Stomach (tissue), 9 donors: Measurements from ENCODE around the gene MRPL49. TPM values are rescaled to one million over a fixed set of nuclear protein-coding genes. Genes with fewer than 3 reads are reported as not detected.

ENCODE experiments used
- DNase-seq, 2 donors: peaks; one replicate each; pipeline versions ENCODE4 v3.0.0 to v3.0.0-alpha.2; 2013 to 2019
- H3K27ac ChIP-seq, 5 donors: fragments of 200-600 bp in 4 of 5; sonication (generic) in 4 of 5; one replicate each; pipeline ENCODE4 v1.5.1; 2013 to 2019; ENCODE audit warnings: mild to moderate bottlenecking in 1 of 5, moderate library complexity in 1 of 5
- H3K27me3 ChIP-seq, 3 donors: fragments of 200-600 bp; sonication (generic); one replicate each; pipeline ENCODE4 v1.5.1; 2017 to 2019; ENCODE audit warnings: mixed run types in 1 of 3
- H3K36me3 ChIP-seq, 4 donors: fragments of 200-600 bp; sonication (generic); 1 replicate in 3 of 4; 2 replicates in 1 of 4; pipeline ENCODE4 v1.5.1; 2016 to 2019
- H3K4me1 ChIP-seq, 4 donors: fragments of 200-600 bp; sonication (generic); one replicate each; pipeline ENCODE4 v1.5.1; 2016 to 2019
- H3K4me3 ChIP-seq, 4 donors: fragments of 200-600 bp; sonication (generic) in 3 of 4; one replicate each; pipeline ENCODE4 v1.5.1; 2016 to 2019; ENCODE audit warnings: mild to moderate bottlenecking in 1 of 4
- H3K9me3 ChIP-seq, 4 donors: fragments of 200-600 bp; sonication (generic); one replicate each; pipeline ENCODE4 v1.5.1; 2016 to 2019
- CTCF ChIP-seq, 7 experiments: fragments of 450-650 bp in 4 of 7; fragments of 200-600 bp in 3 of 7; sonication (generic) in 3 of 7; IDR thresholded peaks; one replicate each; pipeline ENCODE4 v1.5.1; 2016 to 2019; ENCODE audit warnings: antibody characterized with exemption in 7 of 7, control low read depth in 2 of 7, mild to moderate bottlenecking in 1 of 7
- EP300 ChIP-seq: sonication (generic); formaldehyde crosslinking; IDR thresholded peaks from one replicate; pipeline ENCODE4 v1.6.1; 2017; ENCODE audit warnings: antibody characterized with exemption
- POLR2A ChIP-seq, 4 donors: fragments of 450-650 bp; IDR thresholded peaks; one replicate each; pipeline ENCODE4 v1.6.1; 2016; ENCODE audit warnings: antibody characterized with exemption in 4 of 4, control low read depth in 2 of 4, mild to moderate bottlenecking in 1 of 4, moderate library complexity in 1 of 4
- POLR2AphosphoS5 ChIP-seq, 3 donors: sonication (generic); formaldehyde crosslinking; IDR thresholded peaks; one replicate each; pipeline ENCODE4 v1.6.1; 2016; ENCODE audit warnings: antibody characterized with exemption in 3 of 3
- WGBS, 5 donors: extraction: QIAGEN DNeasy Blood & Tissue Kit in 3 of 5; methylation state at CpG; one replicate each; pipeline versions ENCODE4 v1.1.5 to v1.1.7; 2013 to 2018; 5-methylcytosine and 5-hydroxymethylcytosine counted together
- intact Hi-C: fragments of 100-400 bp; cut with DNase I; formaldehyde crosslinking; loops from one replicate; pipeline ENCODE4 v1.15.1; 2023; ENCODE audit warnings: low total_unique reads
- polyA plus RNA-seq, 3 donors: library from polyadenylated mRNA; stranded (reverse); fragments of 200-250 nt; gene quantifications; one replicate each; pipeline ENCODE4 v1.2.3, GENCODE V29; 2013
- total RNA-seq, 5 donors: library from RNA; depleted of rRNA; stranded (reverse); fragments of >200 nt; gene quantifications; one replicate each; pipeline versions ENCODE4 v1.1.0 to v1.2.3, GENCODE V29; 2014 to 2016
- donor health status: healthy with polysubstance abuse.
- donor health status: Bipolar disorder and iron deficiency.
- donor health status: healthy.

The MRPL49 gene
- total and polyA plus RNA-seq, 8 donors, result 22.8 to 75.9 (median 37.8) TPM

- intact Hi-C loops, result loop anchor here (10.0 kb wide), 1 partner anchor 47 kb away; the partner anchor contains the start of gene SPDYC
These were observed 5.5 kb downstream of the MRPL49 start for GRCh38 chr11:65127473-65128181.

GRCh38 chr11:65128182-65129145 lies 6.3 kb downstream of the MRPL49 start:
- no peaks in the 10 kb centered on the region for H3K27me3 ChIP-seq
- peaks cover 82 to 92% (median 89%) of the 10 kb centered on the region in 4 donors for H3K36me3 ChIP-seq
- DNase-seq, result no peak
- 78 to 87% (median 83%) methylated on average over 9 to 15 of the region's 15 CpGs for WGBS, 5 donors
- H3K4me3 ChIP-seq, result no peak overlapping the region
- no peak overlapping the region for H3K27ac ChIP-seq
- peaks cover 12 to 44% (median 38%) of the 10 kb centered on the region in 4 donors for H3K4me1 ChIP-seq
- TF ChIP-seq POLR2AphosphoS5 (IDR thresholded peaks at IDR 0.05) (no peak), EP300 (no peak)
- no peaks in the 10 kb centered on the region for H3K9me3 ChIP-seq
- intact Hi-C loops, result loop anchor here (10.0 kb wide), 1 partner anchor 46 kb away; the partner anchor contains the start of gene SPDYC

More at GRCh38 chr11:65127473-65128181, 5.5 kb downstream of the MRPL49 start:
- 70 to 78% (median 72%) methylated on average over 12 of the region's 12 CpGs for WGBS, 5 donors
- TF ChIP-seq POLR2A (IDR thresholded peaks at IDR 0.05) (no peak), CTCF (IDR thresholded peaks at IDR 0.05) (no peak), EP300 (no peak), POLR2AphosphoS5 (IDR thresholded peaks at IDR 0.05) (no peak)
- Histone ChIP-seq H3K4me1 (peaks cover 4 to 44% (median 38%) of the 10 kb centered on the region in 4 donors), H3K27me3 (no peaks in the 10 kb centered on the region), H3K9me3 (no peaks in the 10 kb centered on the region), H3K36me3 (peaks cover 77 to 87% (median 85%) of the 10 kb centered on the region in 4 donors), H3K4me3 (no peak overlapping the region), H3K27ac (no peak overlapping the region)
- DNase-seq, result no peak

- no peak overlapping the region for H3K4me3 ChIP-seq
- no peaks in the 10 kb centered on the region for H3K27me3 ChIP-seq
- WGBS, 5 donors, result 80 to 88% (median 86%) methylated on average over 13 of the region's 13 CpGs
- no peak for DNase-seq
- peaks cover 78 to 83% (median 82%) of the 10 kb centered on the region in 4 donors for H3K36me3 ChIP-seq
- no peaks in the 10 kb centered on the region for H3K9me3 ChIP-seq
- H3K4me1 ChIP-seq, result peaks cover 13 to 37% (median 33%) of the 10 kb centered on the region in 4 donors
- no peak for TF ChIP-seq CTCF (IDR thresholded peaks at IDR 0.05)
- TF ChIP-seq POLR2AphosphoS5 (IDR thresholded peaks at IDR 0.05), result no peak
- no peak for TF ChIP-seq EP300
- no peak for TF ChIP-seq POLR2A (IDR thresholded peaks at IDR 0.05)
- intact Hi-C loops, result loop anchor here (10.0 kb wide), 1 partner anchor 45 kb away; the partner anchor contains the start of gene SPDYC
- H3K27ac ChIP-seq, result no peak overlapping the region
These were observed 7.7 kb downstream of the MRPL49 start for GRCh38 chr11:65129649-65130441.

- H3K36me3 ChIP-seq, result peaks cover 70 to 73% (median 72%) of the 10 kb centered on the region in 4 donors
- DNase-seq, result no peak
- intact Hi-C loops, result no loop called here
- H3K27me3 ChIP-seq, result no peaks in the 10 kb centered on the region
- 78 to 89% (median 83%) methylated on average over 11 to 19 of the region's 19 CpGs for WGBS, 5 donors
- H3K27ac ChIP-seq, result no peak overlapping the region
- no peak overlapping the region for H3K4me3 ChIP-seq
- TF ChIP-seq POLR2AphosphoS5 (IDR thresholded peaks at IDR 0.05) (no peak), CTCF (IDR thresholded peaks at IDR 0.05) (no peak), EP300 (no peak), POLR2A (IDR thresholded peaks at IDR 0.05) (no peak)
- H3K4me1 ChIP-seq, result peaks cover 19 to 42% (median 37%) of the 10 kb centered on the region in 4 donors
- no peaks in the 10 kb centered on the region for H3K9me3 ChIP-seq
These were observed 8.7 kb downstream of the MRPL49 start for GRCh38 chr11:65130631-65131416.
